ENCODE results near the gene ALKBH3.

ALKBH3 gene

DNA sequence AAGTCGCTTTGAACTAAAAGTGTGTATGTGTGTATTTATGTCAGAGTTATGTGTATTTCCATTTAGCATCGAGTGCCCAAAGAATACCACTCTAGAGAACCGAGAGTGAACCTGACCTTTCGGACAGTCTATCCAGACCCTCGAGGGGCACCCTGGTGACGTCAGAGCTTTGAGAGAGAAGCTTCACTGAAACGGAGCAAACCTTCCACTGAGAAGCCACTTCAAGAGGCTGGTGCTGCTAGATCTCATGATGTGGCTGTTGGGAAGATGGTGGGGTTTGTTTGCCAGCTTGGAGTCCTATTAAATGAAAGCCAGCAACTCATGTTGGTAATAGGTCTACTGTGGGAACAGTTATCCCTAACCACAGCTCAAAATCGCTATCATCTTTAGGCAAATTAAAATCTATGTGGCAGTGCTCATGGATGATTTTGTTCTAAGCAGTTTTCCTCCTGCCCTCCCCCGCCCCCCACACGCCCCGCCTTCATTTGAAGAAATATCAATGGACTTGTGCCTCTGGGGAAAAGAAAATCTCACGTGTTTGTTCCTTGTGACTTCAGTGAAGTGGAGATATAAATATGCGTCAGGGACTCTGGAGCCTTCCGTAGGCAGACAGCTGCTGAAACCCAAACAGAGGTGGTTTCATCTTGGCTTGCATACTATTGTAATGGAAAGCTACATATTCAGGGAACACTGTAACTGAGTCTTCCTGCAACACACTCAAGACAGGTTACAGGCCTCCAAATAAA lies 39.4 kb downstream of the ALKBH3 start:
- no peaks in the 10 kb centered on the region for H4K20me1 ChIP-seq (ENCODE audit: insufficient read depth, low read length)
- no peak overlapping the region for H3K4me2 ChIP-seq (ENCODE audit: insufficient read depth, low read length)
- H3K4me1 ChIP-seq (ENCODE audit: insufficient read depth, low read length): no peaks in the 10 kb centered on the region
- no peaks in the 10 kb centered on the region for H3K27me3 ChIP-seq (ENCODE audit: insufficient read depth, low read length, poor library complexity)
- ATAC-seq (ENCODE audit: insufficient read depth, low read depth) (no peak), DNase-seq (no peak)
- peaks cover 16% of the 10 kb centered on the region for H3K36me3 ChIP-seq (ENCODE audit: insufficient read depth, low read length)
- no peaks in the 10 kb centered on the region for H3K9me3 ChIP-seq (ENCODE audit: insufficient read depth, low read length, severe bottlenecking)
- no peak overlapping the region for H3K27ac ChIP-seq (ENCODE audit: low read length)
- no peak overlapping the region for H3K4me3 ChIP-seq (ENCODE audit: low read depth in 1 of 2, low read length in 2 of 2)
- no peak overlapping the region for H2AFZ ChIP-seq (ENCODE audit: low read depth, low read length)
- no peak overlapping the region for H3K9ac ChIP-seq (ENCODE audit: low read depth, low read length)
- no peaks in the 10 kb centered on the region for H3K79me2 ChIP-seq (ENCODE audit: insufficient read depth, low read length)
- no peak for TF ChIP-seq EZH2 (IDR thresholded peaks at IDR 0.05; ENCODE audit: borderline replicate concordance, low read depth, low read length, severe bottlenecking)
- no peak for TF ChIP-seq CTCF (IDR thresholded peaks at IDR 0.05; ENCODE audit: borderline replicate concordance, extremely low read depth, low read length, poor library complexity, severe bottlenecking)

DNA sequence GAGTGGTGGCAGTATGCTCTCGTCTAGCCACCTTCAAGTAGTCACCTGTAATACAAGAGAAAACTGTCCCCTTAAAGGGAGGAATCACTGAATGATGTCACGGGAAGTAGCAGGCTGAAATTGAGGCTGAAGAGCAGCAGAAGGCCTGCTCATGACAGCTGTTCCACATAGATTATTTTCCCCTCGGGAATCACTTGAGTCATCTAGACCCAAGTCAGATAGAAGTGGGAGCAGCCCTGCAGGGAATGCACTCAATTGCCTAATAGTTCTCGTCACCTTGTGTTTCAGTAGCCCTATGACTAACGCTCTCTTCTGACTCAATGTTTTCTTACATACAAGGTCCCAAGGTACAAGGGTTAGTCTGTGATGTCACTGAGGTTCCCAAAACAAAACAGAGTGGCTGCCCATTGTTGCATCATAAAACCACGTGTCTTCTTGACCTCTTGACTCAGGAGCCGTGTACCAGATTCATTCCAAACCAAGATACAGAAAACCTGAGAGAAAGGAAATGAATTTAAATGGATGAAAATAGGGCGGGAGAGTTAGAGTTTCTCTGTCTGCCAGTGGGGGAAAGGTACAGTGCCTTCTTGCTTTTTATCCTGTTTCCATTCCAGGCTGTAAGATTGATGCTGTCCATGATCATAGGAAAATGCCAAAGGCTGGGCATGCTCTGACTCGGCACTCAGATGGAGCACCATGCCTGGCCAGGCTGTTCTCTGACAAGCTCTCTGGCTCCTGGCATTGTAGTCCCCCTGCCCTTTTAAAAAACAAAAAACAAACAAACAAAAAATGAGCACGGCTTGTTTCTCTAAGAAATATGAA lies 40.2 kb downstream of the ALKBH3 start:
- Histone ChIP-seq H3K79me2 (ENCODE audit: insufficient read depth, low read length) (no peaks in the 10 kb centered on the region), H3K4me2 (ENCODE audit: insufficient read depth, low read length) (no peak overlapping the region), H3K9me3 (ENCODE audit: insufficient read depth, low read length, severe bottlenecking) (no peaks in the 10 kb centered on the region), H4K20me1 (ENCODE audit: insufficient read depth, low read length) (no peaks in the 10 kb centered on the region), H3K4me1 (ENCODE audit: insufficient read depth, low read length) (no peaks in the 10 kb centered on the region), H3K36me3 (ENCODE audit: insufficient read depth, low read length) (peaks cover 16% of the 10 kb centered on the region), H3K9ac (ENCODE audit: low read depth, low read length) (no peak overlapping the region), H3K27ac (ENCODE audit: low read length) (no peak overlapping the region), H2AFZ (ENCODE audit: low read depth, low read length) (no peak overlapping the region), H3K27me3 (ENCODE audit: insufficient read depth, low read length, poor library complexity) (no peaks in the 10 kb centered on the region), H3K4me3 (ENCODE audit: low read depth in 1 of 2, low read length in 2 of 2) (no peak overlapping the region)
- DNase-seq: no peak
- TF ChIP-seq CTCF (IDR thresholded peaks at IDR 0.05; ENCODE audit: borderline replicate concordance, extremely low read depth, low read length, poor library complexity, severe bottlenecking) (no peak), EZH2 (IDR thresholded peaks at IDR 0.05; ENCODE audit: borderline replicate concordance, low read depth, low read length, severe bottlenecking) (no peak)
- ATAC-seq (ENCODE audit: insufficient read depth, low read depth): no peak

GRCh38 chr11:43921561-43922294 lies 41.1 kb downstream of the ALKBH3 start:
- Histone ChIP-seq H3K9ac (ENCODE audit: low read depth, low read length) (no peak overlapping the region), H2AFZ (ENCODE audit: low read depth, low read length) (no peak overlapping the region), H3K27ac (ENCODE audit: low read length) (no peak overlapping the region), H3K79me2 (ENCODE audit: insufficient read depth, low read length) (no peaks in the 10 kb centered on the region), H3K27me3 (ENCODE audit: insufficient read depth, low read length, poor library complexity) (no peaks in the 10 kb centered on the region), H3K4me3 (ENCODE audit: low read depth in 1 of 2, low read length in 2 of 2) (no peak overlapping the region), H3K4me2 (ENCODE audit: insufficient read depth, low read length) (no peak overlapping the region), H3K9me3 (ENCODE audit: insufficient read depth, low read length, severe bottlenecking) (no peaks in the 10 kb centered on the region), H3K4me1 (ENCODE audit: insufficient read depth, low read length) (no peaks in the 10 kb centered on the region), H3K36me3 (ENCODE audit: insufficient read depth, low read length) (peaks cover 16% of the 10 kb centered on the region), H4K20me1 (ENCODE audit: insufficient read depth, low read length) (no peaks in the 10 kb centered on the region)
- DNase-seq: no peak
- no peak for TF ChIP-seq CTCF (IDR thresholded peaks at IDR 0.05; ENCODE audit: borderline replicate concordance, extremely low read depth, low read length, poor library complexity, severe bottlenecking)
- TF ChIP-seq EZH2 (IDR thresholded peaks at IDR 0.05; ENCODE audit: borderline replicate concordance, low read depth, low read length, severe bottlenecking): no peak
- ATAC-seq (ENCODE audit: insufficient read depth, low read depth): no peak

All from DND-41 (cell line).